Natural killer cell (primary cell): ENCODE data around the gene CABLES1. TPM values are rescaled to one million over a fixed set of nuclear protein-coding genes. Genes with fewer than 3 reads are reported as not detected.
"Not testable (repeated sequence)": the region's sequence is repeated elsewhere in the genome, so short reads cannot be mapped to it uniquely, and the experiment has no call there.

Source experiments
- ATAC-seq, 3 donors: fragments of 150-1000 bp in 2 of 3; fragments of 200-7000 bp in 1 of 3; cut with Tn5 transposase; 1 replicate in 1 of 3; 2 replicates in 2 of 3; pipeline ENCODE4 v1.10.0; 2021; ENCODE audit warnings: mild to moderate bottlenecking in 2 of 3, moderate library complexity in 2 of 3
- DNase-seq, 2 donors: peaks; one replicate each; pipeline versions ENCODE4 v3.0.0 to v3.0.0-alpha.2; 2013 to 2021; ENCODE audit warnings: mixed read lengths in 1 of 2
- H3K27ac ChIP-seq: one replicate; pipeline ENCODE4 v1.5.1; 2013; ENCODE audit warnings: mild to moderate bottlenecking, low read length
- H3K27me3 ChIP-seq: one replicate; pipeline ENCODE4 v1.6.1; 2013; ENCODE audit warnings: low read length; ENCODE audit not compliant: control insufficient read depth, insufficient read depth
- H3K36me3 ChIP-seq: one replicate; pipeline ENCODE4 v1.6.1; 2013; ENCODE audit warnings: low read length; ENCODE audit not compliant: control insufficient read depth, insufficient read depth
- H3K4me1 ChIP-seq: one replicate; pipeline ENCODE4 v1.6.1; 2013; ENCODE audit warnings: low read length; ENCODE audit not compliant: control insufficient read depth, insufficient read depth
- H3K4me3 ChIP-seq: one replicate; pipeline ENCODE4 v1.5.1; 2013; ENCODE audit warnings: low read length
- H3K9me3 ChIP-seq: one replicate; pipeline ENCODE4 v1.6.1; 2013; ENCODE audit warnings: low read length; ENCODE audit not compliant: control insufficient read depth, insufficient read depth
- H3K27ac Mint-ChIP-seq, 2 donors: one replicate each; pipeline ENCODE4 v1.8.0; 2022; ENCODE audit warnings: mild to moderate bottlenecking in 2 of 2, mixed read lengths in 2 of 2, moderate library complexity in 1 of 2
- H3K27me3 Mint-ChIP-seq, 2 donors: one replicate each; pipeline ENCODE4 v1.8.0; 2022; ENCODE audit warnings: low read depth in 2 of 2, mixed read lengths in 2 of 2
- H3K36me3 Mint-ChIP-seq: one replicate; pipeline ENCODE4 v1.8.0; 2022; ENCODE audit warnings: mixed read lengths
- H3K4me1 Mint-ChIP-seq, 2 donors: one replicate each; pipeline ENCODE4 v1.8.0; 2022; ENCODE audit warnings: mixed read lengths in 2 of 2
- H3K4me3 Mint-ChIP-seq: one replicate; pipeline ENCODE4 v1.8.0; 2022; ENCODE audit warnings: mild to moderate bottlenecking, moderate library complexity, mixed read lengths
- H3K9me3 Mint-ChIP-seq, 2 donors: one replicate each; pipeline ENCODE4 v1.8.0; 2022; ENCODE audit warnings: mixed read lengths in 2 of 2
- CTCF ChIP-seq: fragments of 200-600 bp; IDR thresholded peaks from one replicate; pipeline ENCODE4 v1.8.0; 2022; ENCODE audit warnings: antibody characterized with exemption
- WGBS: methylation state at CpG from one replicate; pipeline ENCODE4 v1.1.7; 2013; ENCODE audit warnings: missing lambda C conversion rate; ENCODE audit not compliant: insufficient coverage; 5-methylcytosine and 5-hydroxymethylcytosine counted together
- intact Hi-C: fragments of 100-400 bp; cut with micrococcal nuclease; formaldehyde crosslinking; loops from one replicate; pipeline ENCODE4 v1.14.2; 2022
- total RNA-seq, 4 donors: library from RNA; stranded (reverse); fragments of 120-200 nt in 1 of 4; gene quantifications; one replicate each; pipeline versions ENCODE4 v1.2.3 to v1.2.4, GENCODE V29; 2013 to 2022

Gene CABLES1
- total RNA-seq, 3 donors from 2014 or later (not counting 1 experiment from before 2014, with no cell fraction given): 1.3 to 2.2 (median 1.8) TPM

GRCh38 chr18:23105581-23106219, 29.6 kb upstream of the CABLES1 start:
- WGBS: 92% methylated on average over 21 of the region's 21 CpGs
- Histone ChIP-seq H3K4me1 (no peaks in the 10 kb centered on the region), H3K9me3 (no peaks in the 10 kb centered on the region), H3K27me3 (no peaks in the 10 kb centered on the region), H3K27ac (no peak overlapping the region), H3K4me3 (no peak overlapping the region), H3K36me3 (no peaks in the 10 kb centered on the region)
- no peak for TF ChIP-seq CTCF
- no peak for ATAC-seq
- no peaks in the 10 kb centered on the region for H3K9me3 Mint-ChIP-seq
- H3K4me3 Mint-ChIP-seq: no peak overlapping the region
- intact Hi-C loops: no loop called here
- H3K36me3 Mint-ChIP-seq: no peaks in the 10 kb centered on the region
- peaks cover 0 to 5% of the 10 kb centered on the region in 2 donors for H3K4me1 Mint-ChIP-seq
- H3K27ac Mint-ChIP-seq: no peak overlapping the region
- peaks cover 0 to 5% of the 10 kb centered on the region in 2 donors for H3K27me3 Mint-ChIP-seq
- no peak for DNase-seq

- Mint-ChIP-seq H3K27ac (no peak overlapping the region), H3K9me3 (no peaks in the 10 kb centered on the region), H3K36me3 (no peaks in the 10 kb centered on the region), H3K4me1 (peaks cover 0 to 5% of the 10 kb centered on the region in 2 donors), H3K4me3 (no peak overlapping the region), H3K27me3 (peaks cover 0 to 5% of the 10 kb centered on the region in 2 donors)
- DNase-seq: no peak
- H3K27me3 ChIP-seq: no peaks in the 10 kb centered on the region
- no peaks in the 10 kb centered on the region for H3K9me3 ChIP-seq
- H3K36me3 ChIP-seq: no peaks in the 10 kb centered on the region
- H3K4me1 ChIP-seq: no peaks in the 10 kb centered on the region
- no peak for TF ChIP-seq CTCF
- no peak for ATAC-seq
- H3K27ac ChIP-seq: no peak overlapping the region
- H3K4me3 ChIP-seq: no peak overlapping the region
- WGBS: 14% methylated on average over 6 of the region's 6 CpGs
- intact Hi-C loops: no loop called here
Observed at GRCh38 chr18:23106575-23106974, 28.7 kb upstream of the CABLES1 start.

- Mint-ChIP-seq H3K27me3 (peaks cover 0 to 5% of the 10 kb centered on the region in 2 donors), H3K27ac (no peak overlapping the region), H3K4me3 (no peak overlapping the region), H3K36me3 (no peaks in the 10 kb centered on the region), H3K9me3 (no peaks in the 10 kb centered on the region), H3K4me1 (peaks cover 0 to 5% of the 10 kb centered on the region in 2 donors)
- H3K4me3 ChIP-seq: no peak overlapping the region
- intact Hi-C loops: no loop called here
- H3K9me3 ChIP-seq: peaks cover 5% of the 10 kb centered on the region
- no peaks in the 10 kb centered on the region for H3K4me1 ChIP-seq
- H3K27me3 ChIP-seq: no peaks in the 10 kb centered on the region
- DNase-seq: no peak
- H3K36me3 ChIP-seq: no peaks in the 10 kb centered on the region
- H3K27ac ChIP-seq: no peak overlapping the region
- no peak for TF ChIP-seq CTCF
- WGBS: 91% methylated on average over 7 of the region's 7 CpGs
- ATAC-seq: no peak
Observed at GRCh38 chr18:23107718-23108117, 27.6 kb upstream of the CABLES1 start.

GRCh38 chr18:23108496-23108895, 26.8 kb upstream of the CABLES1 start:
- ATAC-seq (no peak), DNase-seq (no peak)
- no peaks in the 10 kb centered on the region for H3K4me1 ChIP-seq
- no peak overlapping the region for H3K4me3 ChIP-seq
- no peaks in the 10 kb centered on the region for H3K27me3 ChIP-seq
- Mint-ChIP-seq H3K9me3 (no peaks in the 10 kb centered on the region), H3K4me3 (no peak overlapping the region), H3K27me3 (peaks cover 0 to 5% of the 10 kb centered on the region in 2 donors), H3K4me1 (peaks cover 0 to 5% of the 10 kb centered on the region in 2 donors), H3K27ac (no peak overlapping the region), H3K36me3 (no peaks in the 10 kb centered on the region)
- intact Hi-C loops: no loop called here
- H3K9me3 ChIP-seq: peaks cover 5% of the 10 kb centered on the region
- no peak overlapping the region for H3K27ac ChIP-seq
- TF ChIP-seq CTCF: no peak
- H3K36me3 ChIP-seq: no peaks in the 10 kb centered on the region
- 98% methylated on average over 4 of the region's 5 CpGs for WGBS

GRCh38 chr18:23109163-23109562, 26.1 kb upstream of the CABLES1 start:
- DNase-seq, H3K9me3 ChIP-seq, ATAC-seq, H3K4me3 ChIP-seq, H3K4me1 Mint-ChIP-seq, H3K27me3 ChIP-seq, H3K4me1 ChIP-seq, H3K36me3 Mint-ChIP-seq, H3K9me3 Mint-ChIP-seq, H3K4me3 Mint-ChIP-seq, H3K36me3 ChIP-seq, H3K27ac Mint-ChIP-seq, H3K27ac ChIP-seq, intact Hi-C loops, H3K27me3 Mint-ChIP-seq: not testable (repeated sequence)
- 88% methylated on average over 8 of the region's 9 CpGs for WGBS
